Gastroesophageal sphincter (tissue), 3 donors: Measurements from ENCODE around the gene FHL1.

ENCODE experiments used
- EP300 ChIP-seq: sonication (generic); formaldehyde crosslinking; IDR thresholded peaks from one replicate; pipeline ENCODE4 v1.6.1; 2017; ENCODE audit warnings: antibody characterized with exemption, mild to moderate bottlenecking
- POLR2A ChIP-seq, 2 donors: fragments of 450-650 bp; IDR thresholded peaks; one replicate each; pipeline ENCODE4 v1.6.1; 2017; ENCODE audit warnings: antibody characterized with exemption in 2 of 2, mild to moderate bottlenecking in 2 of 2, moderate library complexity in 1 of 2
- POLR2AphosphoS5 ChIP-seq: sonication (generic); formaldehyde crosslinking; IDR thresholded peaks from one replicate; pipeline ENCODE4 v1.6.1; 2017; ENCODE audit warnings: antibody characterized with exemption
- TF ChIP-seq, protein P1 (sequence below), 4 experiments: fragments of 200-600 bp in 2 of 4; fragments of 450-650 bp in 2 of 4; sonication (generic) in 1 of 4; IDR thresholded peaks; one replicate each; pipeline ENCODE4 v1.5.1; 2017 to 2019; ENCODE audit warnings: antibody characterized with exemption in 4 of 4, mild to moderate bottlenecking in 2 of 4, moderate library complexity in 2 of 4

DNA sequence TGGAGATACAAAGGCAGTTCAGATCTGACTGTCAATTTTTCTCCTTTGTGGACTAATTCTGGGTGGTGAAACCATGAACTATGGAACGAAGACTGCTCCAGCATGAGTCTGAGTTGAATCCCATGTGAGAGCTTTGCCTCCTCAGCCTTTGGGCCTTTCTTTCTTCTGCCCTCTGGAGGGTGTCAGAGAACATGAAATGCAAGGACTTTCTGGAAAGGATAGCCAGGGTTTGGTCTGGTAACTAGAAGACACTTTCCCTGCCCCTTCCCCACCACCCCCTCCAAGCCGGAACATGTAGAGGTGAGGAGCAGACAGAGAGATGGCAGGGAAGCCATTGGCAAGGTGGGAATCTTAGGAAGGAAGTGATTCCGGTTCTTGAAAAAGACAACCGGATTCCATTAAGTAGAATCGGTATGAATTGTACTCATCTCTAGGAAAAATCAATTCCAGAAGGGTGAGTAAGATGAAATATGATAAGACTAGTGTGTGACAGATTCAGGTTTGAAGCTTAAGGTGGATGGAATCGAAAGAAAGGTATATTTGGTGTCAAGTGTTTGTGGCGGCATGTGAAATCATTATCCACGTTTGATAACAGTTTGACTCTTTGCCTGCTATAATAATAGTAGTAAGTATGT, 19.0 kb downstream of the FHL1 start:
- no peak for TF ChIP-seq POLR2A (IDR thresholded peaks at IDR 0.05)
- TF ChIP-seq, protein P1, sequence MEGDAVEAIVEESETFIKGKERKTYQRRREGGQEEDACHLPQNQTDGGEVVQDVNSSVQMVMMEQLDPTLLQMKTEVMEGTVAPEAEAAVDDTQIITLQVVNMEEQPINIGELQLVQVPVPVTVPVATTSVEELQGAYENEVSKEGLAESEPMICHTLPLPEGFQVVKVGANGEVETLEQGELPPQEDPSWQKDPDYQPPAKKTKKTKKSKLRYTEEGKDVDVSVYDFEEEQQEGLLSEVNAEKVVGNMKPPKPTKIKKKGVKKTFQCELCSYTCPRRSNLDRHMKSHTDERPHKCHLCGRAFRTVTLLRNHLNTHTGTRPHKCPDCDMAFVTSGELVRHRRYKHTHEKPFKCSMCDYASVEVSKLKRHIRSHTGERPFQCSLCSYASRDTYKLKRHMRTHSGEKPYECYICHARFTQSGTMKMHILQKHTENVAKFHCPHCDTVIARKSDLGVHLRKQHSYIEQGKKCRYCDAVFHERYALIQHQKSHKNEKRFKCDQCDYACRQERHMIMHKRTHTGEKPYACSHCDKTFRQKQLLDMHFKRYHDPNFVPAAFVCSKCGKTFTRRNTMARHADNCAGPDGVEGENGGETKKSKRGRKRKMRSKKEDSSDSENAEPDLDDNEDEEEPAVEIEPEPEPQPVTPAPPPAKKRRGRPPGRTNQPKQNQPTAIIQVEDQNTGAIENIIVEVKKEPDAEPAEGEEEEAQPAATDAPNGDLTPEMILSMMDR (IDR thresholded peaks at IDR 0.05): peak in 3 of 4 experiments; percentile 34 to 60 (median 39)
- no peak for TF ChIP-seq POLR2AphosphoS5
- TF ChIP-seq EP300: no peak
